ENCODE results near the gene SLC25A21.
"Not testable (repeated sequence)": the region's sequence is repeated elsewhere in the genome, so short reads cannot be mapped to it uniquely, and the experiment has no call there.

The SLC25A21 gene

DNA sequence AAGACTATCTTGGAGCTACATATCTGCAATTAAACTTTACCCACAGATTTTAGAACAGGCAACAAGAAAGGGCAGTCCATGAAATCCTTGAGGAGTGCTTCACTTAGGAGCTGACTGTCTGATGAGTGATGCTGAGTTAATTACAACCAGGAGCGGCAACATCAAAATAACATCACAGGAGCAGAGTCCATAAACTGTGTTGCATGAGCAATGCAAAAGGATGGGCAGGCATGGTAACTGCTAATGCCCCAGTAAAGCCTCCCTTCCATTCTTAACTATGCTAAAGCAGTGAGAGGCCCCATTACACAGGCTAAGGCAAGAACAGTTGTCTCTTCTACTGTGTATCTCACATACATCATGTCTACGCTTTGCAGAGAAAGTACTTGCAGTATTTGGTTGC, 354.2 kb downstream of the SLC25A21 start:
- Histone ChIP-seq H3K4me3 (ENCODE audit: low read length) (no peak overlapping the region), H3K18ac (ENCODE audit: low read length) (no peak overlapping the region), H4K5ac (ENCODE audit: low read length) (no peak overlapping the region), H3K36me3 (ENCODE audit: control insufficient read depth, insufficient read depth, low read length) (no peaks in the 10 kb centered on the region), H3K27me3 (ENCODE audit: insufficient read depth, low read length, poor library complexity) (no peaks in the 10 kb centered on the region), H3K27ac (ENCODE audit: low read depth, low read length) (no peak overlapping the region), H3K4me2 (ENCODE audit: low read length) (no peak overlapping the region), H2BK15ac (replicated peaks; ENCODE audit: low read depth) (no peak overlapping the region), H2AK5ac (ENCODE audit: low read length) (no peak overlapping the region), H3K4me1 (ENCODE audit: control insufficient read depth, low read depth, low read length) (peaks cover 7% of the 10 kb centered on the region), H2BK120ac (ENCODE audit: low read depth, low read length) (no peak overlapping the region), H3K79me1 (ENCODE audit: low read length) (no peaks in the 10 kb centered on the region), H3K56ac (ENCODE audit: low read length) (no peak overlapping the region), H4K8ac (ENCODE audit: low read depth, low read length) (no peak overlapping the region), H3K23ac (ENCODE audit: low read length) (no peak overlapping the region), H2BK5ac (ENCODE audit: low read length) (no peak overlapping the region), H3K4ac (ENCODE audit: low read depth, low read length) (no peak overlapping the region), H3K79me2 (ENCODE audit: control insufficient read depth, insufficient read depth, low read length) (no peaks in the 10 kb centered on the region), H3K9ac (ENCODE audit: low read length) (no peak overlapping the region)
- no peak for DNase-seq
- no CpG with 5 or more reads among the region's 2 CpGs for WGBS (ENCODE audit: extremely low coverage, insufficient coverage, low lambda C conversion rate)

DNA sequence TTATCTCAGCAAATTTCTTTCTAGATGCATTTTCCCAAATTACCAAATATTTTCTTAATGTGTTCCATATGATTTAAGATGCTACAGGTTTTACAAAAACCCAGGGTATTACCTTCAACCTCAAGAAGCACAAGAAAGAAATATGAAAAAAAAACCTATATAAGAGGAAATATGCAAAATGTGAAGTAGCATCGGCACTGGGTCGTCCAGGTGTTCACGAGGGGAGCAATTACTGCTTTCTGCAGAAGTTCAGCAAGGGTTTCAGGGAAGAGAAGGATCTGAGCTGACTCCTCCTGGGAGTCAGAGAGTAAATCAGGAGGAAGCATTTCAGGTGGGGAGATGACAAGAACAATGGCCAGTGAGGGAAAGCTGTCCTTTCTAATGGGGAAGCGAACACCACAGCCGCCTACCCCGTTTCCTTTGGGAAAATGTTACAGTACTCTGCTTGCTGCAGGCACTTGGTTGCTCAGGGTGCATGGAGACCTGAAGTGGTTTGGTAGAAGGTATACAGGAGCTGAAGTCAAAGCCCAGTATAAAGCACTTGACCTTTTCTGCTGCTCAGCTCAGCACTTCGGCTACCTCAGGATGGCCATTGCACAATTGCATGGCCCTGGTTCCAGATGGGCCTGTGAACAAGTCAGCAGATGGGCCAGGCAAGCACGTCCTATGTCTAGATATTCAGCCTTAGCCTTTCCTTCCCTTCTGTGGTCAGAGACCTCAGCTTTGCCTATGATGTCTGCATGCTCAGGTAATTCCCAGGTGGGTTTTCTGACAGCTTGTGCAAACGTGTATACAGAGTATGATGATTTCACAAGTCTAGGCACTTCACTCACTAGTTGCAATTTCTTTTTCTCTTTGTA, 355.1 kb downstream of the SLC25A21 start:
- Histone ChIP-seq H2BK5ac (ENCODE audit: low read length) (no peak overlapping the region), H4K8ac (ENCODE audit: low read depth, low read length) (no peak overlapping the region), H2AK5ac (ENCODE audit: low read length) (no peak overlapping the region), H3K36me3 (ENCODE audit: control insufficient read depth, insufficient read depth, low read length) (no peaks in the 10 kb centered on the region), H3K18ac (ENCODE audit: low read length) (no peak overlapping the region), H3K27ac (ENCODE audit: low read depth, low read length) (no peak overlapping the region), H4K5ac (ENCODE audit: low read length) (no peak overlapping the region), H3K27me3 (ENCODE audit: insufficient read depth, low read length, poor library complexity) (no peaks in the 10 kb centered on the region), H3K4ac (ENCODE audit: low read depth, low read length) (no peak overlapping the region), H3K79me1 (ENCODE audit: low read length) (no peaks in the 10 kb centered on the region), H3K56ac (ENCODE audit: low read length) (no peak overlapping the region), H2BK120ac (ENCODE audit: low read depth, low read length) (no peak overlapping the region), H3K79me2 (ENCODE audit: control insufficient read depth, insufficient read depth, low read length) (no peaks in the 10 kb centered on the region), H2BK15ac (replicated peaks; ENCODE audit: low read depth) (no peak overlapping the region), H3K4me2 (ENCODE audit: low read length) (no peak overlapping the region), H3K4me1 (ENCODE audit: control insufficient read depth, low read depth, low read length) (peaks cover 7% of the 10 kb centered on the region), H3K23ac (ENCODE audit: low read length) (no peak overlapping the region), H3K4me3 (ENCODE audit: low read length) (no peak overlapping the region), H3K9ac (ENCODE audit: low read length) (no peak overlapping the region)
- no peak for DNase-seq
- WGBS (ENCODE audit: extremely low coverage, insufficient coverage, low lambda C conversion rate) = no CpG with 5 or more reads among the region's 9 CpGs

- Histone ChIP-seq H3K4ac (ENCODE audit: low read depth, low read length) (no peak overlapping the region), H3K27ac (ENCODE audit: low read depth, low read length) (no peak overlapping the region), H4K5ac (ENCODE audit: low read length) (no peak overlapping the region), H3K4me1 (ENCODE audit: control insufficient read depth, low read depth, low read length) (peaks cover 7% of the 10 kb centered on the region), H3K79me1 (ENCODE audit: low read length) (no peaks in the 10 kb centered on the region), H3K9ac (ENCODE audit: low read length) (no peak overlapping the region), H3K4me2 (ENCODE audit: low read length) (no peak overlapping the region), H2BK5ac (ENCODE audit: low read length) (no peak overlapping the region), H2AK5ac (ENCODE audit: low read length) (no peak overlapping the region), H3K27me3 (ENCODE audit: insufficient read depth, low read length, poor library complexity) (no peaks in the 10 kb centered on the region), H4K8ac (ENCODE audit: low read depth, low read length) (no peak overlapping the region), H3K79me2 (ENCODE audit: control insufficient read depth, insufficient read depth, low read length) (no peaks in the 10 kb centered on the region), H3K4me3 (ENCODE audit: low read length) (no peak overlapping the region), H3K23ac (ENCODE audit: low read length) (no peak overlapping the region), H2BK120ac (ENCODE audit: low read depth, low read length) (no peak overlapping the region), H3K36me3 (ENCODE audit: control insufficient read depth, insufficient read depth, low read length) (no peaks in the 10 kb centered on the region), H2BK15ac (replicated peaks; ENCODE audit: low read depth) (no peak overlapping the region), H3K18ac (ENCODE audit: low read length) (no peak overlapping the region), H3K56ac (ENCODE audit: low read length) (no peak overlapping the region)
- no CpG with 5 or more reads among the region's 5 CpGs for WGBS (ENCODE audit: extremely low coverage, insufficient coverage, low lambda C conversion rate)
- DNase-seq = no peak
Measured at GRCh38 chr14:36816481-36816880, 355.9 kb downstream of the SLC25A21 start.

- H3K4me1 ChIP-seq (ENCODE audit: control insufficient read depth, low read depth, low read length); H3K56ac ChIP-seq (ENCODE audit: low read length); H3K18ac ChIP-seq (ENCODE audit: low read length); H3K79me1 ChIP-seq (ENCODE audit: low read length); H3K79me2 ChIP-seq (ENCODE audit: control insufficient read depth, insufficient read depth, low read length); H3K4me2 ChIP-seq (ENCODE audit: low read length); H2BK120ac ChIP-seq (ENCODE audit: low read depth, low read length); DNase-seq; H4K5ac ChIP-seq (ENCODE audit: low read length); H2BK15ac ChIP-seq (replicated peaks; ENCODE audit: low read depth); H2BK5ac ChIP-seq (ENCODE audit: low read length); H3K9ac ChIP-seq (ENCODE audit: low read length); H4K8ac ChIP-seq (ENCODE audit: low read depth, low read length); H3K27ac ChIP-seq (ENCODE audit: low read depth, low read length); H3K36me3 ChIP-seq (ENCODE audit: control insufficient read depth, insufficient read depth, low read length); H2AK5ac ChIP-seq (ENCODE audit: low read length); H3K4me3 ChIP-seq (ENCODE audit: low read length); H3K27me3 ChIP-seq (ENCODE audit: insufficient read depth, low read length, poor library complexity); H3K23ac ChIP-seq (ENCODE audit: low read length); H3K4ac ChIP-seq (ENCODE audit: low read depth, low read length): not testable (repeated sequence)
- WGBS (ENCODE audit: extremely low coverage, insufficient coverage, low lambda C conversion rate) = no CpG with 5 or more reads among the region's 5 CpGs
Measured at GRCh38 chr14:36814783-36815182, 357.6 kb downstream of the SLC25A21 start.

DNA sequence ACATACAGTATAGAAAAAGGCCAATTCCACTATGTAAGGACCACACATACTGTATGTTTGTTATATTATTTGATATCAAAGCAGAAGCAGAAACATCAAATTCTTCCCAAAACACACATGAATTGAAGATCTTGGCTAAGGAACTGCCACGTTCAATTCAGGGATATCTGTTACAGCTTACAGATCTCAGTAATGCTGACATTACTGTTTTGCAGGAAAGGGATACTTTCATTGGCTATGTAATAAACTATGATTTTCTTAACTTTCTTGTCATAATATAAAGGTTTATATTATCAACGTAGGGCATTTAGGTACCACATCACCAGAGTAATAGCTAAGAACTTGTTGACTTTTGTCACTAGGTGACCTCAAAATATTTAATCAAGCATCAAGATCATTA, 362.2 kb downstream of the SLC25A21 start:
- H3K27me3 ChIP-seq (ENCODE audit: insufficient read depth, low read length, poor library complexity) = no peaks in the 10 kb centered on the region
- no peak overlapping the region for H3K56ac ChIP-seq (ENCODE audit: low read length)
- H2BK120ac ChIP-seq (ENCODE audit: low read depth, low read length) = no peak overlapping the region
- no CpG with 5 or more reads among the region's 2 CpGs for WGBS (ENCODE audit: extremely low coverage, insufficient coverage, low lambda C conversion rate)
- H2BK5ac ChIP-seq (ENCODE audit: low read length) = no peak overlapping the region
- no peak overlapping the region for H3K18ac ChIP-seq (ENCODE audit: low read length)
- no peak overlapping the region for H4K5ac ChIP-seq (ENCODE audit: low read length)
- H3K4me1 ChIP-seq (ENCODE audit: control insufficient read depth, low read depth, low read length) = no peaks in the 10 kb centered on the region
- H3K9ac ChIP-seq (ENCODE audit: low read length) = no peak overlapping the region
- no peaks in the 10 kb centered on the region for H3K36me3 ChIP-seq (ENCODE audit: control insufficient read depth, insufficient read depth, low read length)
- H3K23ac ChIP-seq (ENCODE audit: low read length) = no peak overlapping the region
- no peaks in the 10 kb centered on the region for H3K79me1 ChIP-seq (ENCODE audit: low read length)
- no peaks in the 10 kb centered on the region for H3K79me2 ChIP-seq (ENCODE audit: control insufficient read depth, insufficient read depth, low read length)
- H3K4me3 ChIP-seq (ENCODE audit: low read length) = no peak overlapping the region
- no peak for DNase-seq
- H4K8ac ChIP-seq (ENCODE audit: low read depth, low read length) = no peak overlapping the region
- no peak overlapping the region for H3K4me2 ChIP-seq (ENCODE audit: low read length)
- H3K4ac ChIP-seq (ENCODE audit: low read depth, low read length) = no peak overlapping the region
- H2AK5ac ChIP-seq (ENCODE audit: low read length) = no peak overlapping the region
- H3K27ac ChIP-seq (ENCODE audit: low read depth, low read length) = no peak overlapping the region
- no peak overlapping the region for H2BK15ac ChIP-seq (replicated peaks; ENCODE audit: low read depth)

DNA sequence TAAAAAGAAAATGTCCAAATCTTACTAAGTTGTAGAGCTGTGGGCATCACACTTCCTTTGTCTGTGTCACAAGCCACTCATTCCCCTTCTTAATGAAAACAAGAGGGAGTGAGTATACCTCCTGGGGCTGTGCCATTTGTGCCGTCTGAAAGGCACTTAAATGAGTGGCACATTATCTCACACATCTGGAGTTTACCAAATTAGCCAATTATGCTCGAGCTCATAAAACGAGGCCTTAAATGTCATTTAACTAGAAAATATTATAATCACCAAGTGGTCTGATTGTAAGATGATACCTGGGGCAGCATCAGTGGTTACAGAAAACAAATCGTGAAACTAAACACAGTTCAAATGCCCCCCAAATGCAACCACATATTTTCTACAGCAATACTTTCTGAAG, 364.7 kb downstream of the SLC25A21 start:
- no peak overlapping the region for H2BK5ac ChIP-seq (ENCODE audit: low read length)
- DNase-seq = peak; percentile 43
- H3K36me3 ChIP-seq (ENCODE audit: control insufficient read depth, insufficient read depth, low read length) = no peaks in the 10 kb centered on the region
- no peak overlapping the region for H3K23ac ChIP-seq (ENCODE audit: low read length)
- no peak overlapping the region for H2BK120ac ChIP-seq (ENCODE audit: low read depth, low read length)
- H2AK5ac ChIP-seq (ENCODE audit: low read length) = no peak overlapping the region
- no peak overlapping the region for H3K4me2 ChIP-seq (ENCODE audit: low read length)
- H4K5ac ChIP-seq (ENCODE audit: low read length) = no peak overlapping the region
- no CpG with 5 or more reads among the region's 4 CpGs for WGBS (ENCODE audit: extremely low coverage, insufficient coverage, low lambda C conversion rate)
- H3K27ac ChIP-seq (ENCODE audit: low read depth, low read length) = no peak overlapping the region
- H4K8ac ChIP-seq (ENCODE audit: low read depth, low read length) = no peak overlapping the region
- H3K9ac ChIP-seq (ENCODE audit: low read length) = no peak overlapping the region
- no peak overlapping the region for H3K4ac ChIP-seq (ENCODE audit: low read depth, low read length)
- no peaks in the 10 kb centered on the region for H3K27me3 ChIP-seq (ENCODE audit: insufficient read depth, low read length, poor library complexity)
- no peak overlapping the region for H3K18ac ChIP-seq (ENCODE audit: low read length)
- no peak overlapping the region for H3K56ac ChIP-seq (ENCODE audit: low read length)
- no peak overlapping the region for H2BK15ac ChIP-seq (replicated peaks; ENCODE audit: low read depth)
- H3K4me1 ChIP-seq (ENCODE audit: control insufficient read depth, low read depth, low read length) = no peaks in the 10 kb centered on the region
- H3K4me3 ChIP-seq (ENCODE audit: low read length) = no peak overlapping the region
- no peaks in the 10 kb centered on the region for H3K79me2 ChIP-seq (ENCODE audit: control insufficient read depth, insufficient read depth, low read length)
- no peaks in the 10 kb centered on the region for H3K79me1 ChIP-seq (ENCODE audit: low read length)
